Inflammatory macrophage treated with lipopolysaccharide for 4 hours (primary cell): ENCODE results near the gene BICD2.
A peak's percentile ranks its signal among the peaks of the same experiment; 100 is the strongest.

Experiments
- DNase-seq: peaks from one replicate; pipeline ENCODE4 v3.0.0-alpha.2; 2020

The BICD2 gene

DNA sequence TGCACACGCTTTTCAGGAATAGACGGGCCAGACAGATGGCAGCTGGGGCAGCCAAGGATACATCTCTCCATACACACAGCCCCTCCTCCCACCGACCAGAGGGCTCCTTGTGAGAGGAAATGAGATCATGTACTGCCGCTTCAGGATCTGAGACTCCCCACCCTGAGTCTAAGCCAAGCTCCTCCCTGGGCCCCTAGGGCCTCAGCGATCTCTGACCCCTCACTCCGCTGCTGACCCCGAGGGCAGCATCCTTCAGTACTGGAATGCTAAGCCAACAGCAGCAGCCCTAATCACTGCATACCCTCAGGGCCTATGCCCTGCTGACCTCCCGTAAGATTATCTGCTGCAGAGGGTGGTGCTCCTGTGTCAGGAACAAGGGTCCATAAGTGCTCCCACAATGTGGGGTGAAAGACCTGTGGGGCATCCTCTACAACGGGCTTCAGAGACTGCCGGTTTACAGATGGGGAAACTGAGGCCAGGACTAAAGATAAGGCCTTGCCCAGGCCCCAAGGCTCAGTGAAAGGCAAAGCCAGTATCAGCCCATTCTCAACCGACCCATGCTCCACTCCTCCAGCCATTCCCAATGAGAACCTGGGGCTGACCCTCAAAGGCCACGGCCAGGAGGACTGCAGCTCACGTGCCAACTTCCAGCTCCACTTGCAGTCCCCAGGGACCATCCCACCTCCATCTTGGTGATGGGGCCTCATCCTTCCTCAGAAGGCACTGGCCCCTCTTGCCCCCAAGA, 37.5 kb downstream of the BICD2 start:
- no peak for DNase-seq

- DNase-seq = no peak
Measured at GRCh38 chr9:92726348-92726747, 38.3 kb downstream of the BICD2 start.

DNA sequence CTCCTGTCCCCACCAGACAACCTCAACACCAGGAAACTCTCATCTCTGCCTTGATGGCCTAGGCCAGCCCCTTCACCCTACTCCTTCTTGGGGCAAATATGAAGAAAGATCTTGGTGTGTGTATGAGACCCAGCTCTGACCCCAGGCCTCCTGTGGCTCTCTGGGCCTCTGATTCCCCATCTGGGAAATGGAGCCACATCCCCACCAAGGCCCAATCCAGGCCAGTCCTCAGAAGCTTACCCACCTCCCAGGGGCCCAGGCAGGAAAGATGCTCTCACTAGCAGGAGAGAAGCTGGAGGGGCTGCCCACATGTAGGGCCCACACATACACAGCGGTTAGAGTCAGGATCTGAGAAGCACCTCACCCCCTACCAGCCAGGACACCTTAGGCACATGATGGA, 38.9 kb downstream of the BICD2 start:
- DNase-seq = no peak

DNA sequence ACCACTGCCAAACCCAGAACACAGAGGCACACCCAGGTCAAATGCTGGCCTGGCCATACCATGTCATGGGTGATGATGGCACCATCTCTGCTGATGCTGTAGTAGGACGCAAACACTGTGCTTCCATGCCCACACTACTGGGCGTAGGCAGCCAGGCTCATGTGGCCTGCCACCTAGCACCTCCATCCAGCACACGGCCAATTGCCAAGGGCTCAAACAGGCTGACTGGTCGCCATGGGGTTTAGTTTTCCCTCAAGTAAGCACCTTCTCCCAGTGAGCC, 39.4 kb downstream of the BICD2 start:
- DNase-seq = no peak

GRCh38 chr9:92724528-92725265, 39.9 kb downstream of the BICD2 start:
- no peak for DNase-seq

DNA sequence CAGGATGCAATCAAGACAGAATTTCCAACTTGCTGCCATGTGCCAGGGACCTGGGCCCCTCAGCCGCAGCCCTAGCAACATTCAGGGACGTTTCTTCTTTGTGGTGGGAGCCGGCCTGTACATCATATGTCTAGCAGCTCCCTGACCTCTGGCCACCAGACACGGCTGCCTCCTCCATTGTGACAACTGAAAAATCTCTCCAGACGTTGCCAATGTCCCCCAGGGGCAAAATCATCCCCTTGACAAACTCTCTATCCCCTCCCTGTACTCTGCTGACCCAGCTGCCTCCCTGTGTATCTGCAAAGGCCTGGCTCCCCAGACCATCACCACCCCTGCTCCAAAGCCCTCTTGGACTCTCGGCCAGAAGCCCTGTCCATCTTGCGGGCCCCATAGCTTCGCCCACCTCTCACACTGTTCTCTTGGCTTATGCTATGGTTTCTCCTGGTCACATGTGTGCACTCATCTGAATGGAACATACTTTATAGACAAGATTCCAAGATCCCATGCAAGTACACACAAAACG, 40.8 kb downstream of the BICD2 start:
- DNase-seq = no peak

- DNase-seq = no peak
Measured at GRCh38 chr9:92723299-92723625, 41.4 kb downstream of the BICD2 start.

DNA sequence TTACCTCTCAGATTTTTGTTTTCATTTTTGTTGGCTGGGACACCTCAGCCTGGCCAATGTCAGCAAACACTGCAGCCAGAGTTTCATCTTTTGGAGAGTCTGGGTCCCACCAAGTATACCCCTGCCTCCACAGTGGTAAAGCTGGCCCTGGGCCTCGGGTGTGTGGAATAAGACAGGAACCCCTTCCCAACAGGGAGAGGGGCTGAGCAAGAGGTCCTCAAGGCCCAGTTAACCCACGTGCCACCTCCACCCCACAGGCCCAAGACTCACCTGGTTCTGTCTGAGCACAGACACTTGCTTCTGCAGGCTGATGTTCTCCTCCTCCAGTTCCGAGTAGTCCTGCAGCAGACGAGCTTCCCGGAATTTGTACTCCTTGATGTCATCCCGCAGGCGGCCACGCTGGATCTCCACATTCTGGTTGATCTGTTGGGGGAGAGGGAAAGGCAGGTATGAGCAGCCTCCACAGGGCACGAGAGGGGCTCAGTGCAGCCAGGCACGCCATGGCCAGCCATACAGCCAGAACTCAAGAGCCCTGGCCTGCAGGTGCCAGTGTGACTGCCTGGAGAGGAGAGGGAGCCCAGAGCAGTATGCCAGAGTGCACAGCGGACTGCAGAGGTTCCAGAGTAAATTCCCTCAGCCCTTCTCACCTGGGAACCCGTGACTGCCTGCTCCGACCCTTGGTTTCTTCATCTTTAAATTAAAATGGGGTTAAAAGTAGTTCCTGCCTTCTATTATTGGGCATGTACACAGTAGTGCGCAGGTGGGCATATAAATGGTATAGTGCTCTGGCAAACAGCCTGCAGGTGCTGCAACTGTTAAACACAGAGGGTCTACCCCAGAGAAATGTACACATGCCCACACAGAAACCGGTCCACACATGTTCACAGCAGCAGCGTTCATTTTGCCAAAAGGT, 42.0 kb downstream of the BICD2 start:
- DNase-seq = no peak

- no peak for DNase-seq
Measured at GRCh38 chr9:92721548-92721947, 43.1 kb downstream of the BICD2 start.

DNA sequence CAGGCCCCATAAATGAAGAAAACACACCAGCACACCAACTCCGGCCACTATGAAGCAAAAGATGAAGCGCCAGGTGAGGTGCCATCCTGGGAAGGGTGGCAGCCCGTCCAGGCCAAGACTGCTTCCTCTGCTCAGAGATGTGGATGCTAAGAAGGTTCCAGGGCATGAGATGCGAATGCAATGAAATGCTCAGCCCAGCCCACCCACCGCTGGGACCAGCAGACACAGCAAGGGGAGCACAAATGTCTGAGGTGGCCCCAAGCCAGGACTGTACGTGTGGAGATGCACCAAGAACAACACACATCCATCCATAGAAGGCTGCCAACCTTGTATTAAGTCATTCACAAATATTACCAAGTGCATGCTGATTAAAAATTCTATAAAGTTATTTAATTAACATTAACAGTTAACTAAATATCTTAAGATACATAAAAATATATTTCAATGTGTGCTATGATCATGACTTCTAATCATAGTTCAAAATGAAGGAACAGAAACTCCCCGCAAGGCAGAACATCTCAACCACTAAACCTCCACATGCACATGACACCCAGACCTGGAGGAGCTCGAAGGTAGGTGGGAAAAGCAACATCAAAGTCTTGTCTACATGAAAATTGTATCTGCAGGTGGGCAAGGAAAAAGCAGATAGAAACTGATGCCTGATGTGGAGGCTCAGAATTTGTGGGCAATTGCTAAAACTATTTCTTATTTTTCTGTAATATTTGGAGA, 43.7 kb downstream of the BICD2 start:
- no peak for DNase-seq

DNA sequence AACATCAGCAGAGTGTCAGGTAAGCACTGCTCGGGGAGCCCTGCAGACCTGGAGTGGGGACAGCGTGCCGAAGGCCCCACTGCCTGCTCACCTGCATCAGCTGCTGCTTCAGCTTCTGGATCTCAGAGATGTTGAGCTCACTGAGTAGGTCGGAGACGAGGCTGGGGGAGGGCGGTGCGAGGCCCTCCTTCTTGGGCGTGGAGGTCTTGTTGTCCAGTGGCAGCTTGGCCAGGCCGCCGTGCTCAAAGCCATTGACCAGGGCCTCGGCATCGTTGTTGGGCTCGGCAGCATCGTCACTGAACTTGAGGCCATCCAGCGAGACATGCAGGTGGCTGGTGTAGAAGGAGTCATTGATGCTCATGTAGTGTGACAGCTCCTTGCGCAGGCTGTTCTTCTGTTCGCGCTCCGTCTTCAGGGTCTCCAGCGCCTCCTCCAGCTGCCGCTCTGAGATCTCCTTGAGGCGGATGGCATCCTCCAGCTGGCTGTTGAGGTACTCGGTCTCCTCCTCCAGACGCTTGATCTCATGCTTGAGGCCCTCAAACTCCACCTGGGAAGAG, 44.3 kb downstream of the BICD2 start:
- DNase-seq = no peak

- no peak for DNase-seq
Measured at GRCh38 chr9:92719028-92719647, 45.5 kb downstream of the BICD2 start.

DNA sequence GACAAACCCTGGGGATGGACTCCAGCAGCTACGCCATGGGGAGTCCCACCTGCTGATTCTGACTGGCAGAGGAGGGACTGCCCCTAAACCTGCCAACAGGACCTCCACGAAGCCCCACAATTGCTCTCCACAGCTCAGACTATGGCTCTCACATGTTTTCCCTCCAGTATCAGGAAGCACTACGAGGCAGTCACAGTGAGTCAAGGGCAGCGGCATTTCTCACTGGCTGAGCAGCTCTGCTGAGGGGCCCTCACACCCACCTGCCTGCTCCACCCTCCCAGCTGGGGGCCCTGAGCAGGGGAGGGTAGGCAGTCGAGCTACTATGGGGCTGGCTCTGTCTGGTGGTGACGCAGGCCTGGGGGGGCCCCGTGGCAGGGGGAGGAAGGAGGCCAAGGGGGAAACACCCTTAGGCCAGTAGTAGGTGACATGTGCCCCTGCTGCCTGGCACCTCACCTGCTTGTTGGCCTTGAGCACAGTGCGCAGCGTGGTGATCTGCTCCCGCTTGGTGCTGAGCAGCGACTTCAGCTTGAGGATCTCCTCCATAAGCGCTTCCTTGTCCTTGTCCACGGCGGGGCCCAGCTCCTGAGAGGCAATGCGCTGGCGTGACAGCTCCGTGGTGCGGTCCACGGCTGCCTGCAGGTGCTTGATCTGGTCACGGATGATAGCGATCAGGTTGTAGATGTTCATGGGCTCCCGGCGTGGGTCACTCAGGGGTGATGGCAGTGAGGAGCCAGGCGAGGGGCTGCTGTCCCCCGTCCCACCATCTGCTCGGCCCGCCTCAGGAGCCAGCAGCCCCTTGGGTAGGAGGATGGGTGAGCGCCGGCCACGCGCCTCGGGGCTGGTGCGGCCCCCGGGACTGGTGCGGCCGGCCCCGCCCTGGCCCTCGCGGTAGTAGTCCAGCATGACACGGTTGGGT, 46.3 kb downstream of the BICD2 start:
- no peak for DNase-seq

DNA sequence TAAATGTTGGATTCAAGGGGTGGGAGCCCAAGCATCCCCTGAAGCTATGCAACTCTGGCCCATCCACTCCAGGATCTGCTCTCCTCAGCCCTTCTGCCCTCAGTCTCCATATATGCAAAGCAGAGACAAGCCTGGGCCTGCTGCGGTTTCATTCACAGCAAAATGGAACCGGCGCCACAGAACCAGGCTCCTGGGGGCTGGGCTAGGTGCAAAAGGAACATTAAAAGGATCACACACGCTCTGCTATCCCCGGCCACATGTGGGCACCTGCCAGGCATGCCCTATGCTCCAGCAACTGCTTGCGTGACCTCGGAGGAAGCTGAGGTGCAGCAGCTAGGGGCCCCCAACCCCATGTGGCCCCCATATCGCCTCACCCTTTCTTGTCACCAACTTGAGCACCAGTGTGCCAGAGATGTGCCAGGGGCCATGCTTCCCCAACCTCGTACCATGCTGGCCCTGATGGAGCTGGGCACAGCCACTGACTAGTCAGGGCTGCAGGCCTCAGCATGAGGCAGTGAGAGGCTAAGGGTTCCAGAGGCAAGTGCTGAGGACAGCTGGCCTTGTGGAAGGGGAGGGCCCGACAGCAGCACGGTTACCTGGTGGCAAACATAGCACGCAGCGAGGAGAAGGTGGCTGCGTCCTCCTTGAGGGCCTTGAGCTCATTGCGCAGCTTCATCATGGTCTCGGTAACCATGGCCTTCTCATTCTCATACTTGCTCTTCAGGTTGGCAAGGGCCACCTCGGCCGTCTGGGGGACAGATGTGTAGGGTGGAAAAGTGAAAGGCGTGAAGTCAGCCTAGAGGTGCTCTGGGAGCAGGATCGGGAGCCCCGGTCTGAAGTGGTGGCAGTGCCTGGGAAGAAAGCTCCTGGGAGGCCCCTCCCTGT, 47.2 kb downstream of the BICD2 start:
- DNase-seq = no peak

GRCh38 chr9:92716557-92716956, 48.1 kb downstream of the BICD2 start:
- DNase-seq = peak; percentile 37

DNA sequence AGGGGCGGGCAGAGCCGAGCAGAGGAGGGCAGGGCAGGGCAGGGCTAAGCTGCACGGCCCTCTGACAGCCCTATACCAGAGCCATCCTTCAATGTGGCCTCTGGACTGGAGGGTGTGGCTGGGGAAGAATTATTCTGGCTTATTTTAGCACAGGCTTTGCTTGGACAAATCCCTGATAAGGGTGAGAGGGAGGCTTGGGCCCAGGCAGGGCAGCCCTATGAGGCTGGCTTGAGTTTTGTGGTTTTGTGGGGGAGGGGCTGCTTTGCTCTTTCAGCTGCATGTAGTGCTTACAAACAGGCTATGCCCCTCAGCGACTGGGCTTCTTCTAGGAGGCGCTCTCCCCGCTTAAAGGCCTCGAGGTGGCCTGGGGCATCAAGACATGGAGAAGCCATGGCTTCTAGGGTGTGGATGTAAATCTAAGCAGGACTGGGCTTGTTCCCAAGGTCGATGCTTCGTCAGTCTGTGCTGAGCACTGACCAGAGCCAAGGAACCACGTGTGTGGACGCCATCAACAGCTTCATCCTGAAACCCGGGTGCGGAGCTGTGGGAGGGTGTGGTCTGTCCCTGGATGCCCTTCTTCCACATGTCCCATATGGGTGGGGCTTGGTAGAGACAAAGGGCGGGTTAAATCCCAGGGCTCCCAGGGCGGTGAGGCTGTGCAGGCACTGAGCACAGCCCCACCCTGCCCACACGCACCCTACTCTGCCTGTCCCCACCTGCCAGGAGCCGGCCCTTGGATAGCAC, 49.0 kb downstream of the BICD2 start:
- no peak for DNase-seq

- DNase-seq = no peak
Measured at GRCh38 chr9:92714787-92715487, 49.7 kb downstream of the BICD2 start.

- no peak for DNase-seq
Measured at GRCh38 chr9:92714016-92714415, 50.6 kb downstream of the BICD2 start.

DNA sequence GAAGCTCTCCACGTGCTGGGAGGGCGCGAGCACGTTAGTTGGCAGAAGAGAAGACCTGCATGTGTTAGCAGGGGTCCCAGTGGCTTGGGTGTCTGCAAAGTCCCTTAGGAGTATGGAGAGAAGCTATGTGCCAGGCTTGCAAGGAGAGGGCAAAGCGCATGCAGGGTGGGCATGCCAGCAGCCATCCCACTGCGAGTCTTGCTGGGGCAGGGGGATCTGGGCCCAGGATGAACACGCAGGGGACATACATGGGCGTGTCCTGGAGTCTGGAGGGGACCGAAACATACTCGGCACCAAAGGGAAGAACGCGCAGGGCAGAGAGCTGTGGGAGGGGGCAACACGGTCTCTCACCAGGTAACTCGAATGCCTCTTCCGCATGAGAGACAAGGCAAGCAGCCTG, 51.1 kb downstream of the BICD2 start:
- no peak for DNase-seq
